Myocyte (in vitro differentiated cells): Measurements from ENCODE around the gene AMH. TPM values are rescaled to one million over a fixed set of nuclear protein-coding genes. Genes with fewer than 3 reads are reported as not detected.
A peak's percentile ranks its signal among the peaks of the same experiment; 100 is the strongest.
"Not testable (repeated sequence)": the region's sequence is repeated elsewhere in the genome, so short reads cannot be mapped to it uniquely, and the experiment has no call there.

Source experiments
- DNase-seq: peaks from one replicate; pipeline ENCODE4 v3.0.0-alpha.2; 2012; ENCODE audit warnings: low read depth
- polyA plus RNA-seq: library from polyadenylated mRNA; unstranded; fragments of >200 nt; gene quantifications from one replicate; pipeline ENCODE4 v1.2.1, GENCODE V29; 2012; ENCODE audit warnings: missing spikeins
- total RNA-seq: library from RNA; depleted of rRNA; stranded (reverse); fragments of >200 nt; gene quantifications from 2 replicates; pipeline ENCODE4 v1.2.3, GENCODE V29; 2014

The AMH gene
- 5.1 and 7.3 TPM in 2 replicates for total RNA-seq
- 6.6 TPM for polyA plus RNA-seq

DNA sequence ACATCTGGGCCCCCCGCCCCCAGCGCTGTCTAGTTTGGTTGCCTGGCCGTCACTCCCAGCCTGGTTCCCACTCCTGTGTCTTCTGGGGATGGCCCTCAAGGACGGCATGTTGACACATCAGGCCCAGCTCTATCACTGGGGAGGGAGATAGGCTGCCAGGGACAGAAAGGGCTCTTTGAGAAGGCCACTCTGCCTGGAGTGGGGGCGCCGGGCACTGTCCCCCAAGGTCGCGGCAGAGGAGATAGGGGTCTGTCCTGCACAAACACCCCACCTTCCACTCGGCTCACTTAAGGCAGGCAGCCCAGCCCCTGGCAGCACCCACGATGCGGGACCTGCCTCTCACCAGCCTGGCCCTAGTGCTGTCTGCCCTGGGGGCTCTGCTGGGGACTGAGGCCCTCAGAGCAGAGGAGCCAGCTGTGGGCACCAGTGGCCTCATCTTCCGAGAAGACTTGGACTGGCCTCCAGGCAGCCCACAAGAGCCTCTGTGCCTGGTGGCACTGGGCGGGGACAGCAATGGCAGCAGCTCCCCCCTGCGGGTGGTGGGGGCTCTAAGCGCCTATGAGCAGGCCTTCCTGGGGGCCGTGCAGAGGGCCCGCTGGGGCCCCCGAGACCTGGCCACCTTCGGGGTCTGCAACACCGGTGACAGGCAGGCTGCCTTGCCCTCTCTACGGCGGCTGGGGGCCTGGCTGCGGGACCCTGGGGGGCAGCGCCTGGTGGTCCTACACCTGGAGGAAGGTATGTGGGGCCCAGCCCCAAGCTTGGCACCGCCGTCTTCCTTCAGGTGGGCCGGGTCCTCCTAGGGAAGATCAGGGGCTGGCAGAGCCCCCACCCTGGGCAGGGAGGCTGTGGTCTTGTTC, at the start of gene AMH:
AMH (plus strand) TSS at position 314 of the 857 bp plus-strand sequence; CDS start at position 324, 10 bp downstream.
- DNase-seq: no peak

DNA sequence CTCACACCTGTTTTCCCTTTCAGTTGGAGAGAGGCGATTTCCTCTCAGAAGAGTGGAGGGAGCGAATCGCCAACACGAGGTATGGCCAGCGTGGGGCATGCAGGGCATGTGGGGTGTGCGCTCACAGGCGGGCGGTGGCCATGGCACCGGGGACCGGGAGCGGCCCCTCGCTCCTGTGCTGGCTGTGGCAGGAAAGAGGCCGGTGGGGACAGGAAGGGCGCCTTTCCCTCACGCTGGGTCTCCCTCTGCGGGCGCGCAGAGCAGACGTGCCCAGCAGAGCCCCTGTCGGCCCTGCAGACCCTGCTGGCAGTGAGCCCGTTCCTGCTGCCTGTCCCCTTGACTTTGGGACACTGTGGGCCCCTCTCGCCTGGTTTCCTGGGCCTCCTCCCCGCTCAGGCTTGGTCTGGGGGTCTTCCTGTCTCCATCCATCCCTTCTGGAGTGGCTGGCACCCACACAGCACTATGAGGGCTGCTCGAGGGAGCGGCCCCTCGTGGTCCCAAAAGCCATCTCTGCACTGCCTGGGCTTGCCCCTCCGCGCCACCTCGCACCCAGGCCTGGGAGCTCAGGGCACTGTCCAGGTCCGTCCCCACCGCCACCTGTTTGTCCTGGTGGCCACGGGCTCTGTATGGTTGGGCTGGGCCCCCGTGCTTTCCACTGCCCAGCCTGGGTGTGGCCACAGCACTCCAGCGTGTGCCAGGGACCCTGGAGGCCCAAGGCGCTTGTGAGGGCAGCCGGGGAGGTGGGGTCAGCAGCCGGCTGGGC, 49.1 kb upstream of the AMH start:
- no peak for DNase-seq

DNA sequence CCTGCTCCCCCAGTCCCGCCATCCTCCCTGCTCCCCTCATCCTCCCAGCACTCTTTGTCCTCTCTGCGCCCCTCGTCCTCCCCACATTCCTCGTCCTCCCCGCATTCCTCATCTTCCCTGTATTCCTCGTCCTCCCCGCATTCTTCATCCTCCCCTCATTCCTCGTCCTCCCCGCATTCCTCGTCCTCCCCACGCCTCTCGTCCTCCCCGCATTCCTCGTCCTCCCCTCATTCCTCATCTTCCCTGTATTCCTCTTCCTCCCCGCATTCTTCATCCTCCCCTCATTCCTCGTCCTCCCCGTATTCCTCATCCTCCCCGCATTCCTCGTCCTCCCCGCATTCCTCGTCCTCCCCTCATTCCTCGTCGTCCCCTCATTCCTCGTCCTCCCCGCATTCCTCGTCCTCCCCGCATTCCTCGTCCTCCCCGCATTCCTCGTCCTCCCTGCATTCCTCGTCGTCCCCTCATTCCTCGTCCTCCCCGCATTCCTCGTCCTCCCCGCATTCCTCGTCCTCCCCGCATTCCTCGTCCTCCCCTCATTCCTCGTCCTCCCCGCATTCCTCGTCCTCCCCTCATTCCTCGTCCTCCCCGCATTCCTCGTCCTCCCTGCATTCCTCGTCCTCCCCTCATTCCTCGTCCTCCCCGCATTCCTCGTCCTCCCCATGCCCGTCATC, 48.4 kb upstream of the AMH start:
- DNase-seq: not testable (repeated sequence)

DNA sequence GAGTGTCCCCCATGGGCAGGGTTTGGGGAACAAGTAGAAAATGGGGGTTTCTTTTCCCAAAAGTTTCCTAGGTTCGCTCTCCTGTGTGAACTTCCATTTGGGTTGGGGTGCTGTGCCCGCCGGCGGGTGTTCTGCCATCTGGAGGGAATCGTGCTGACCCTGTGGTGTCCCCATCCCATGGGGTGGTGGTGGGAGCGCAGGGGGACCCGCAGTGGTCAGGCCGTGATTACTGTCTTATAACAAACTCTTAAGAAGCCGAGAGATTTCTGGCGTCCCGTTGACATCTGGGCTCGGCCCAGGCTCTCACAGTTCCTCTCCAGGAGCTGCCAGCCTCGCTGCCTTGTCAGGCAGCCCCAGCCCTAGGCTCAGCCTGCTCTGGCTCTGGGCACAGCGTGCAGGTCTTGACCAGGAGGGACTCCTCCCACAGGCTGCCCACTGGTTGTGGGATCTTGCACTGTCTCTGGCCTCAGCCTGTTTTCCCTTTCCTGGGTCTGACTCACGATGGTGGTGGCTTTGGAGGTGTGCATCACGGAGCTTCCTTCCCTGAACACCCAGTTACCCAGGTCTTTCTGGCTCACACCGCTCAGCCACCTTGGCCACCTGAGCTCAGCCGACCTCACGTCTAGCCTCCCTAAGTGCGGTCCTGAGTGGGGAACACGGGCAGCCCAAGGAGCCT, 47.5 kb upstream of the AMH start:
- no peak for DNase-seq

DNA sequence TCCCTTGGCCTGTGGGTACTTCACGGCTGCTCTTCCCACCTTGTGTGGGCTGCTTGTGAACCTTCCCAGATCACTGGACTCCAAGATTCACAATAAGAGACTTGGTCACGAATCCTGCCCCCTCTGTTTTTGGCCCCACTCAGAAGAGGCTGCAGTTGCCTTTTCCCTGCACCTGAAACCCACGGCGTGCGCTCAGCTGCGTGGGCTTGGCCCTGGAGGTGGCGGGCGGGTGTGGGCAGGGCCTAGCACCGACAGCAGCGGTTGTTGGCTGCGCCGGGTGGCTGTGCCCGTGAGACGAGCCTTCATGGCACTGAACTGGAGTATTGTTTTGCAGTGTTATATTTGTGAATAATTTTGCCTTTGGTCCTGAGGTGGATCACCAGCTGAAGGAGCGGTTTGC, 46.8 kb upstream of the AMH start:
- no peak for DNase-seq

DNA sequence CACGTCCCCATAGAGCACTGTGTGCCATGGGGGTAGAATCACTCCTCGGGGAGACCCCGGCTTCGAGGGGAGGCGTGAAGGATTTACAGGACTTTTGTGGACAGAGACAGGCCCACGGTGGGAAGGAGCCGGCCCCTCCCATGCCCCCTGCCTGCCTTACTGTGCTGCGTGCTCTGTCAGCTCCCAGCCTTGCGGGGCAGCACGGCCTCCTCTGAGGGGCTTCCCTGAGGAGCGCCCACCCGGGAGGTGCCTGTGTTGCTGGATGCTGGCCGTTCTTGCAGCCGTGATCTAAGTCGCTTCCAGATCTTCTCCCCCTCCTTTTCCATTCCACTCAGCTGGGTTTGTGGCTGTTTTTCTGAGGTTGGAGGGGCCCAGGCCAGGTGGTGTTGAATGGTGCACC, 42.1 kb upstream of the AMH start:
- DNase-seq: no peak

DNA sequence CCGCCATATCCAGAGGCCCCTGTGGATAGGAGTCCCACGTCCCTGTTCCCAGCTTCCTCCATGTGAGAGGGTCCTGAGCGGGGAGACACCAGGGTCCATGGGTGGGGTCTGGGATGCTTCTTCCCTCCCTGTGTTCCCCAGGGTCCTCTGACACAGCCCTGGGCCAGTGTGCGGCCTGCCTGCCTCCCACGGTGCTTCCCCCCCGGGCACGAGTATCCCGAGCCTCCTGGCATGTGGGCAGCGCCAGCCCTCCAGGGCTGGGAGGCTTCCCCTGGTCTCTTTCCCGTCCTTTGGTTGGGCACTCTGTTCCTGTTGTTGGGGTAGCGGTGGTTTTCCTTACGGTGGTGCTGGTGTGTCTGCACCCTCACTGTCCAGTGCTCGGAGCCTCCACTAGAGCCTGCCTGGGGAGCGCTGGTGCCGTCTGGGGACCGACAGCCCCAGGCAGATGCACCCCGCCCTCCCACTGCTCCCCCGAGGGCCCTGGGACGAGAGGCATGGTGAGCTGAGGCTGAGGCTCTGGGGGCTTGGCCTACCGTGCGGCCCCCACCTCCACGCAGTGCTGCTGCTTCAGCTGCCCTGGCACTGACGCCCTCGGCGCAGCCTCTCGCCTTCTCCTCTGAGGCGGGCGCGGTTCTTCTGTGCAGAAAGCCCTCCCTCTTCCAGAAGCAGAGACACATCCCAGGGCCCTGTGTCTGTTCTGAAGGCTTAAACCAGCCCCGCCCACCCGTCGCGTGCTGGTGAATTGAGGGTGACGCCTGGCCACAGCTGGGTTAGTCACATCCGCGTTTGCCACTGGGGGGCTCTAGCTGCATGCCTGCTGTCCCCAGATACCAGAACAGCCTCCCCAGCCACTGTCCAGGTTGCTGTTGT, 40.9 kb upstream of the AMH start:
- peak; percentile 88 for DNase-seq

DNA sequence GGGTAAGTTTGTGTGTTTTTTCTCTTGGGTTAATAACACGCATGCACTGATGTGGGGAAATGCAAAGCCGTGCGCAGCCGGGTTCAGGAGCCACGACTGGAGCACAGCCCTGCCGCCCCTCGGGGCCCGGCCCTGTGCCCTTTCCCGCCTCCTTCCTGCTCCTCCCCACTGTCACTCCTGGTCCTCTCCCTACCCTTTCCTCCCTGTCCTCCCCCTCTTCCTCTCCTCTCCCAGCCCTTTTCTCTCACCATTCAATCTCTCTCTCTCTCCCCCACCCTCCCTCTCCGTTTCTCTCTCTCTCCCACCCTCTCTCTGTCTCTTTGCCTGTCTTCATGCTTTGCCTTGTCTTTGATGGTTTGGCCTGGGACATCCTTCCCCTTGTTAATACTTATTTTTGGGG, 40.1 kb upstream of the AMH start:
- DNase-seq: no peak

DNA sequence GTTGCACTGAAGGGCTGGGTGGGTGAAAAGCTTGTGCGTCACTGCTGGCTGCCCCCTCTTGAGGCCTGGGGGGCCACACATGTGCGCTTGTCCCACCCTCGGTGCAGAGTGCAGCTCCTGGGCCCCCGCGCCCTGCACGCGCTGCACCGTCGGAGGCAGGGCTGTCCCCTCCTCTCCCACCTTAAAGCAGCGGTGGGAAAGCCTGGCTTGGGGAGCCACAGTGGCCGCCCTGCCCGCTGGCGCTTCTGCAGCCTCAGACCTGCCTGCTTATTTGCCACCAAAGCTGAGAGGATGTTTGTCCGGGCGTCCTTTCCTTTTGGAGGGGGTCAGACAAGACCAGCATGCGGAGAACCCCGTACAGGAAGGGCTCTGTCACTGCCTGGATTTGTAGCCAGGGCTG, 39.7 kb upstream of the AMH start:
- no peak for DNase-seq

DNA sequence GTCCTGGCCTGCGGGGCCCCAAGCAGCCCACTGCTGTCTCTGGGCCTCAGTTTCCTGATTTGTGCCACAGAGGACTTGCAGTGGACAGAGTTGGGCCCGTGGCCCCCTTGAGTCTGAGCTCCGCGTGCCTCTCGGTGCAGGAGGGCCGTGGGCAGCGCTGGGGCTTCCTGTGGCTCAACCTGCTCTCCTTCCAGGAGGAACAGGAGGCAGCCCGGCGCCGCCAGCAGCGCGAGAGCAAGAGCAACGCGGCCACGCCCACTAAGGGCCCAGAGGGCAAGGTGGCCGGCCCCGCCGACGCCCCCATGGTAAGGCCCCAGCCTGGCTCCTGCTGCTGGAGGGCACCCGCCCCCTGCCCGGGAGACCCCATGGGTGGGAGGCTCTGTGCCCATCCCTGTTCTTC, 38.9 kb upstream of the AMH start:
- DNase-seq: no peak

DNA sequence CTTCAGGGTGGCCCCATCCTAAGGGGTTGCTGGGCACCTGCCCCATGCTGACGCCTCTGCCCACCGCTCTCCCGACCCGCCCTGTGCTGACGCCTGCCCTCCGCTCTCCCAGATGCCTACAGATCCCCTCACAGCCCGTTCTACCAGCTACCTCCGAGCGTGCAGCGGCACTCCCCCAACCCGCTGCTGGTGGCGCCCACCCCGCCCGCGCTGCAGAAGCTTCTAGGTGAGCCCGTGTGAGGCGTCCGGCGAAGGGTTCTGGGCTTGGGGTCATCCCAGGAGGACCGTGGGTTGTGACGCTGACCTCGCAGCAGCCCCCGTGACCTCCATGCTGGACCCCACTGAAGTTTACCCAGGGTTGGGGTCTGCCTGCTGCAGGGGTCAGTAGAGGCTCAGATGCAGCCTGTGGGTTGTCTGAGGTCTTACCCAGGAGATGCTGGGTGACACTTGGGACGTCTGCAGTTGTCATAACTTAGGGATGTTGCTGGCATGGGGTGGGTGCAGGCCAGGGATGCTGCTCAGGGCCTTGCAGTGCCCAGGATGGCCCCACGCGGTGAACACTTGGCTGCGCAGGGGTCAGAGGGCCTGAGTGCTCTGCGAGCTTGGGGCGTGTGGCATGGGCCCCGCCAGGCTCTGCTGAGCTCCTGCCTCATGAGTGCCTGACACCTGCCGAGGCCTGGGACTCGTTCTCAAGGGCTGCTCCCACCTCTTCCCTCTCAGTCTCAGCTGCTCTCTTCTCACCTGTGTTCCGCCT, 38.0 kb upstream of the AMH start:
- no peak for DNase-seq

DNA sequence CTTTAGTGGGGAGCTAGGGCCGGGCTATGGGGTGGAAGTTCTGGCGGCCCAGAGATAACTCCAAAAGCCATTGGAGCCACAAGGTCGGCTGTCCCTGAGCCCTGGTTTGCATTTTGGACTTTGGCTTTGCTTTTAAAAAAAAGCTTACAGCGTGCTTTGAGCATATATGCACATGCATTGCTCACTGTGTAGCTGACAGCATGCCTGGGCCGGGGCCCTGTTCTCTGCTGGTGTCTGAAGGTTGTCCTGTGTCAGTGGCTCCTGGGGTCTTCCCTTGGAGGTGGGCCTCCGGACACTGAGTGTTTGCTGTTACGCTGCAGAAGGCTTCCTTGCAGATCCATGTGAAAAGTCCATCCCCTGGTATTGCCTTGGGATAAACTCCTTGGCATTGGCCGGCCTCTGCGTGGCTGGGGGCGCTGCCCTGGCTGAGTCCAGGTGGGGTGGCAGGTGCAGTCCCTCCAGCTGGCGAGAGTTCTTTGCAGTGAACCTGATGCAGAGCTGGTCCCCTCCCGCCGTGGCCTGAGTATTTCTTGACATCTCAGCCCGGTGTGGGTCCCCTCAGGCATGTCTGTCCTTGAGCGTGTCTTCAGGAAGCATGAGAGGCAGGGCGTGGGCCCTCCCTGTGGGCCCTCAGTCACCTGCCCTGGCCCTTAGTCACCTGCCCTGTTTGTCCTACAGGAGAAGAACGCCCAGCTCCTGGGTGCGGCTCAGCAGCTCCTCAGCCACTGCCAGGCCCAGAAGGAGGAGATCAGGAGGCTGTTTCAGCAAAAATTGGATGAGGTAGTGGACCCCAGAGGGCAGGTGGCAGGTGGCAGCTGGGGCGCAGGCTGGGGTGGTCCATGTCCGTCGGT, 36.0 kb upstream of the AMH start:
- no peak for DNase-seq

DNA sequence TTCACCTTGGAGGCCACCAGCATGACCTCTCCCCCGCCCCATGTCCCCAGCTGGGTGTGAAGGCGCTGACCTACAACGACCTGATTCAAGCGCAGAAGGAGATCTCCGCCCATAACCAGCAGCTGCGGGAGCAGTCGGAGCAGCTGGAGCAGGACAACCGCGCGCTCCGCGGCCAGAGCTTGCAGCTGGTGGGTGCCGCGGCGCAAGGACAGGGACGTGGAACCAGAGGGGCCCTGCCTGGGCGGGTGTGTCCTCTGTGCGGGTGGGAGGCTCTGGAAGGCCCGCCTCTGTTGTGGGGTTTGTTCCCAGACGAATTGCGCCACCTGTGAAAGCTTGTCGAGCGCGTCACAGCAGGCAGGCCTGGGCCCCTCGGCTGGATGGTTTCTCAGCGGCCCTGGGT, 35.3 kb upstream of the AMH start:
- no peak for DNase-seq

DNA sequence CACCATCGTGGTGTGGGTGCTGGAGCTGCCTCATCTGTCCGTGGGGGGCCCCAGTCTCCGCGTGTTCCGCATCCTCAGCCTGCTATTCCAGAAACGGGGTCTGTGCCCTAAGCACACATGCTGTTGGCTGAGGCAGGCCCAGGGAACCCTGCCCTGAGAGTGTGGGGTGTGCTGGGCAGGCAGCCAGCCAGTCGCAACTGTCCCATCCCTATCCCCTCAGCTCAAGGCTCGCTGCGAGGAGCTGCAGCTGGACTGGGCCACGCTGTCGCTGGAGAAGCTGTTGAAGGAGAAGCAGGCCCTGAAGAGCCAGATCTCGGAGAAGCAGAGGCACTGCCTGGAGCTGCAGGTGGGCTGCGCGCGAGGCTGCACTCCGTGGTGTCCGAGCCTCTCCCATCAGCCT, 34.9 kb upstream of the AMH start:
- DNase-seq: no peak

DNA sequence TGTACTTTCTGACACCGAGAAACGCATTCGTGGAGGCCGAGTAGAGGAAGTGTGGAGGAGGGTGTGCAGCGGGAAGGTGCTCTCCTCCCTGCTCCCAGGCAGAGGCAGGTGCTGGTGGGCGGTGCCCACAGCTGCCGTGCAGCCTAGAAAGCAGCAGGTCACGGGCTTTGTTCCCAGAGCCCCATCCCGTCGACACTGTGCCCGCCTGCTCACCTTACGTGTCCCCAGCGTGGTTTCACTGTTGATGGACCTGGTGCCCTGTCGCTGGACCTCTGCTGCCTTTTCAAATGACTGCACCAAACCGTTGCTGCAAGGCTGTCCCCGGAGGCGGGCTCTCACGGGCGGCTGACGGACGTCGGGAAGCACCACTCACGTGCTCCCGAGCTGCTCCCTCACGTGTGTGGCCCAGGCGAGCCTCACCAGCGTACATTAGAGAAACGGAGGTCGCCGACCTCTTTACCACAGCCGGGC, 33.8 kb upstream of the AMH start:
- no peak for DNase-seq

DNA sequence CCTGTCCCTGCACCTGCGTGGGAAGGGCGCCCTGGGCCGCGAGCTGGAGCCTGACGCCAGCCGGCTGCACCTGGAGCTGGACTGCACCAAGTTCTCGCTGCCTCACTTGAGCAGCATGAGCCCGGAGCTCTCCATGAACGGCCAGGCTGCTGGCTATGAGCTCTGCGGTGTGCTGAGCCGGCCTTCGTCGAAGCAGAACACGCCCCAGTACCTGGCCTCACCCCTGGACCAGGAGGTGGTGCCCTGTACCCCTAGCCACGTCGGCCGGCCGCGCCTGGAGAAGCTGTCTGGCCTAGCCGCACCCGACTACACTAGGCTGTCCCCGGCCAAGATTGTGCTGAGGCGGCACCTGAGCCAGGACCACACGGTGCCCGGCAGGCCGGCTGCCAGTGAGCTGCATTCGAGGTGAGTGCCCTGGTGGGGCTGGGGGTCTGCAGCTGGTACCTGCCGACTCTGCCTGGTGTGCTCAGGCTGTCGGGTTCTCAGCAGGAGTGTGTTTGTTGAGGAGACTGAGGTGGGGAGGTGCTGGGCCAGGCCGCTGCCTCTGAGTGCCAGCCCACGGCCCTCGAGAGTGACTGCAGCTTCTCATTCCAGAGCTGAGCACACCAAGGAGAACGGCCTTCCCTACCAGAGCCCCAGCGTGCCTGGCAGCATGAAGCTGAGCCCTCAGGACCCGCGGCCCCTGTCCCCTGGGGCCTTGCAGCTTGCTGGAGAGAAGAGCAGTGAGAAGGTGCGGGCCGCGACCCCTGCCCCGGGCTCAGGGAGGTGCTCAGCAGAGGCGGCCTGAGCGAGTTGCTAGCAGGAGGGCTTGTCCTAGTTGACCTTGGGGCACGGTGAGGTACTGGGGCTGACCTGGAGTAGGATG, 32.5 kb upstream of the AMH start:
- no peak for DNase-seq

DNA sequence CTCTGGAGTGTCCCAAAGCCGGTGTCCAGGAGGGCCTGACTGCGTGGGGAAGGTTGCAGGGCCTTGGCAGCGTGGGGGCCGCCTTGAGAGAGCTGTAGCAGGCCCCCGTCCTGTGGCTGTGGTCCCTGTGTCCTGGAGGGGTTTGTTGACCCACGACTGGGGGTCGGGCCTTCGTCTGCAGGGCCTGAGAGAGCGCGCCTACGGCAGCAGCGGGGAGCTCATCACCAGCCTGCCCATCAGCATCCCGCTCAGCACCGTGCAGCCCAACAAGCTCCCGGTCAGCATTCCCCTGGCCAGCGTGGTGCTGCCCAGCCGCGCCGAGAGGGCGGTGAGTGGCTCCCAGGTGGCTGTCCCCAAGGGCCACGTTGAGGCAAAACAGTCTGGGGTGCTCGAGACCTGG, 31.5 kb upstream of the AMH start:
- DNase-seq: no peak

DNA sequence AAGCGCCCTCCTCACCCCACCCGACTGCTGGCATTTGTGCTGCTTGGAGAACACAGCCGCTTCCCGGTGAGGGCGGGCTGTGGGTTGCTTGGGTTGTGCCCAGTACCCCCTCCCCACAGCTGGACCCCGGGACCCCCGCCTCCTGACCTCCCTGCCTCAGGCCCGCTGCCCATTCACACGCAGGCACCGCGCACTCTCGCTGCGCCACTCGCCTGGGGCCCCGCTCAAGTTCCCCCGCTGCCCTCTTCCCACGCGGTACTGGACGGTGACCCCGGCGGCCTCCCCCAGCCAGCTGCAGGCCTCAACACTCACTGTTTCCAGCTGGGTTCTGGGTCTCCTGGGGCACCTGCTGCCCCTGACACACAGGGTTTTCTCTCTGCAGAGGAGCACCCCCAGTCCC, 29.4 kb upstream of the AMH start:
- no peak for DNase-seq
